ELR (cell line): ENCODE measurements around the gene MTMR4.
"Not testable (repeated sequence)": the region's sequence is repeated elsewhere in the genome, so short reads cannot be mapped to it uniquely, and the experiment has no call there.

Experiments
- DNase-seq: peaks from one replicate; pipeline ENCODE4 v3.0.0-alpha.2; 2015; ENCODE audit warnings: low read depth

Gene MTMR4

GRCh38 chr17:58525239-58525638 is 10.8 kb upstream of the MTMR4 start:
- peak; percentile 87 for DNase-seq

GRCh38 chr17:58521680-58522079 is 7.2 kb upstream of the MTMR4 start:
- DNase-seq, result no peak

- peak; percentile 58 for DNase-seq
Measured at GRCh38 chr17:58520843-58521430, 6.5 kb upstream of the MTMR4 start.

GRCh38 chr17:58517928-58518609 is 3.6 kb upstream of the MTMR4 start:
- peak; percentile 100 for DNase-seq

- no peak for DNase-seq
Measured at GRCh38 chr17:58517378-58517927, 3.0 kb upstream of the MTMR4 start.

- no peak for DNase-seq
Measured at GRCh38 chr17:58516644-58517377, 2.4 kb upstream of the MTMR4 start.

- DNase-seq, result no peak
Measured at GRCh38 chr17:58515286-58515685, 848 bp upstream of the MTMR4 start.

GRCh38 chr17:58514770-58515157 is 326 bp upstream of the MTMR4 start:
- DNase-seq, result no peak

GRCh38 chr17:58513267-58513964 is 1.0 kb downstream of the MTMR4 start:
- DNase-seq, result no peak

GRCh38 chr17:58510075-58510474 is 4.4 kb downstream of the MTMR4 start:
- no peak for DNase-seq

- no peak for DNase-seq
Measured at GRCh38 chr17:58508341-58509067, 5.9 kb downstream of the MTMR4 start.

- peak; percentile 75 for DNase-seq
Measured at GRCh38 chr17:58507123-58507634, 7.3 kb downstream of the MTMR4 start.

- peak; percentile 52 for DNase-seq
Measured at GRCh38 chr17:58506354-58507080, 7.9 kb downstream of the MTMR4 start.

- no peak for DNase-seq
Measured at GRCh38 chr17:58504826-58505351, 9.5 kb downstream of the MTMR4 start.

GRCh38 chr17:58503866-58504265 is 10.6 kb downstream of the MTMR4 start:
- DNase-seq, result no peak

GRCh38 chr17:58503134-58503533 is 11.3 kb downstream of the MTMR4 start:
- DNase-seq, result not testable (repeated sequence)

- no peak for DNase-seq
Measured at GRCh38 chr17:58501451-58501850, 13.0 kb downstream of the MTMR4 start.

- DNase-seq, result no peak
Measured at GRCh38 chr17:58498177-58498828, 16.1 kb downstream of the MTMR4 start.

- DNase-seq, result no peak
Measured at GRCh38 chr17:58493506-58493905, 20.9 kb downstream of the MTMR4 start.
